Neural cell (in vitro differentiated cells): ENCODE data around the gene ADD2. TPM values are rescaled to one million over a fixed set of nuclear protein-coding genes. Genes with fewer than 3 reads are reported as not detected.

ENCODE experiments used
- H2AFZ ChIP-seq: fragments of 200-600, 300-800 bp; sonication (generic), shearing (Covaris generic); 2 replicates; pipeline ENCODE4 v1.6.0; 2014; ENCODE audit warnings: low read depth, mild to moderate bottlenecking, antibody characterized with exemption, low read length, moderate library complexity
- H3F3A ChIP-seq: fragments of 200-600 bp; shearing (Covaris generic); 2 replicates; pipeline ENCODE4 v1.6.1; 2016; ENCODE audit warnings: mild to moderate bottlenecking, moderate library complexity, mixed read lengths, antibody characterized with exemption, low read length; ENCODE audit not compliant: insufficient read depth, poor library complexity, severe bottlenecking
- H3K27ac ChIP-seq: fragments of 200-600, 300-800 bp; sonication (generic), shearing (Covaris generic); 2 replicates; pipeline ENCODE4 v1.5.1; 2014; ENCODE audit warnings: mild to moderate bottlenecking, low read length, moderate library complexity
- H3K27me3 ChIP-seq: fragments of 300-800, 200-600 bp; sonication (generic), shearing (Covaris generic); 2 replicates; pipeline ENCODE4 v1.6.0; 2014; ENCODE audit warnings: mild to moderate bottlenecking, low read depth, low read length, moderate library complexity; ENCODE audit not compliant: insufficient read depth
- H3K36me3 ChIP-seq: fragments of 300-800, 200-600 bp; sonication (generic), shearing (Covaris generic); 2 replicates; pipeline ENCODE4 v1.5.1; 2014; ENCODE audit warnings: mild to moderate bottlenecking, antibody characterized with exemption, low read length, moderate library complexity; ENCODE audit not compliant: insufficient read depth
- H3K4me2 ChIP-seq: fragments of 300-800, 200-600 bp; sonication (generic), shearing (Covaris generic); 2 replicates; pipeline ENCODE4 v1.6.0; 2014; ENCODE audit warnings: mild to moderate bottlenecking, low read length
- H3K4me3 ChIP-seq: fragments of 300-800, 200-600 bp; sonication (generic), shearing (Covaris generic); 2 replicates; pipeline ENCODE4 v1.5.1; 2014; ENCODE audit warnings: mild to moderate bottlenecking, low read length, moderate library complexity
- H3K79me2 ChIP-seq: fragments of 200-600 bp; shearing (Covaris generic); replicated peaks from 2 replicates; pipeline ENCODE4 v1.6.0; 2014; ENCODE audit warnings: mild to moderate bottlenecking, low read length, moderate library complexity; ENCODE audit not compliant: insufficient read depth
- H3K9ac ChIP-seq: fragments of 300-800, 200-600 bp; sonication (generic), shearing (Covaris generic); 2 replicates; pipeline ENCODE4 v1.6.1; 2016; ENCODE audit warnings: mild to moderate bottlenecking, low read length, mixed read lengths
- H3K9me2 ChIP-seq: fragments of 200-600 bp; shearing (Covaris generic); 2 replicates; pipeline ENCODE4 v1.6.1; 2016; ENCODE audit warnings: mild to moderate bottlenecking, low read length, mixed read lengths; ENCODE audit not compliant: insufficient read depth
- H3K9me3 ChIP-seq: fragments of 200-600, 300-800 bp; sonication (generic), shearing (Covaris generic); 2 replicates; pipeline ENCODE4 v1.6.1; 2016; ENCODE audit warnings: mild to moderate bottlenecking, mixed run types, low read length, moderate library complexity, mixed read lengths
- H4K20me1 ChIP-seq: fragments of 200-600 bp; shearing (Covaris generic); 2 replicates; pipeline ENCODE4 v1.6.1; 2016; ENCODE audit warnings: mild to moderate bottlenecking, mixed run types; ENCODE audit not compliant: insufficient read depth
- EP300 ChIP-seq: fragments of 450-650 bp; conservative IDR thresholded peaks from 2 replicates; pipeline ENCODE4 v1.6.1; 2014; ENCODE audit warnings: antibody characterized with exemption, mild to moderate bottlenecking, moderate library complexity; ENCODE audit not compliant: poor library complexity, severe bottlenecking
- EZH2 ChIP-seq: fragments of 200-600, 300-800 bp; shearing (Covaris generic), sonication (generic); IDR thresholded peaks from 2 replicates; pipeline ENCODE4 v1.6.1; 2014; ENCODE audit warnings: antibody characterized with exemption, low read length, borderline replicate concordance, mild to moderate bottlenecking; ENCODE audit not compliant: insufficient read depth, poor library complexity, severe bottlenecking
- MXI1 ChIP-seq: fragments of 450-650 bp; conservative IDR thresholded peaks from 2 replicates; pipeline ENCODE4 v1.6.1; 2014; ENCODE audit warnings: antibody characterized with exemption, mild to moderate bottlenecking; ENCODE audit not compliant: poor library complexity, severe bottlenecking
- POLR2AphosphoS5 ChIP-seq: IDR thresholded peaks from 2 replicates; pipeline ENCODE4 v1.6.1; 2012
- RAD21 ChIP-seq: fragments of 450-650 bp; conservative IDR thresholded peaks from 2 replicates; pipeline ENCODE4 v1.6.1; 2014; ENCODE audit warnings: antibody characterized with exemption, mild to moderate bottlenecking, moderate library complexity
- SMC3 ChIP-seq: fragments of 450-650 bp; conservative IDR thresholded peaks from 2 replicates; pipeline ENCODE4 v1.6.1; 2014; ENCODE audit warnings: antibody characterized with exemption, mild to moderate bottlenecking, moderate library complexity; ENCODE audit not compliant: poor library complexity
- TAF1 ChIP-seq: IDR thresholded peaks from 2 replicates; pipeline ENCODE4 v1.6.1; 2012; ENCODE audit warnings: low read depth
- polyA plus RNA-seq: library from polyadenylated mRNA; depleted of rRNA; stranded (reverse); fragments of >200 nt; gene quantifications from 2 replicates; pipeline ENCODE4 v1.2.3, GENCODE V29; 2014
- TF ChIP-seq, protein P1 (sequence below): IDR thresholded peaks from 2 replicates; pipeline ENCODE4 v1.6.1; 2012; ENCODE audit warnings: borderline replicate concordance
- TF ChIP-seq, protein P2 (sequence below): fragments of 450-650 bp; IDR thresholded peaks from 2 replicates; pipeline ENCODE4 v1.5.1; 2014; ENCODE audit warnings: antibody characterized with exemption, mild to moderate bottlenecking, moderate library complexity; ENCODE audit not compliant: poor library complexity, severe bottlenecking

The ADD2 gene
- polyA plus RNA-seq, 1 donor from 2014 or later: 52.5 TPM

DNA sequence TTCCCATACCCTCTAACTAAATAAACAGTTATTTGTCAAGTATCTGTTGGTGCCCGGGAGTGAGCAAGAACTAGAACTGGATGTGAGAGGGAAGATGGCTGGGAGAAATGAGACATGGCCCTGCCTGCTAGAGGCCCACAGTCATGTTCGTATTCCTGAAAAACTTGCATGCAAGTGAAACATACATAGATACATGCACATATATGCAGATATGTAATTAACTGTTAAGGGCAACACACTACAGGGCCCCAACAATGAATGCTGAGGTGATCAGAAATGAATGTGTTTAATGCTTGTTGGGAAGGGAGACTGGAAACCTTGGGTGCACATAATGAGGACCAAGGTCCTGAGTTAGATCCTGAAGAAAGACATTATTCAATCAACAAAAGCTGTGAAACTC is 49.8 kb downstream of the ADD2 start:
- no peaks in the 10 kb centered on the region for H3K9me3 ChIP-seq
- TF ChIP-seq SMC3 (no peak), POLR2AphosphoS5 (no peak), MXI1 (no peak), EZH2 (no peak), TAF1 (no peak), EP300 (no peak), RAD21 (no peak)
- TF ChIP-seq, protein P1, sequence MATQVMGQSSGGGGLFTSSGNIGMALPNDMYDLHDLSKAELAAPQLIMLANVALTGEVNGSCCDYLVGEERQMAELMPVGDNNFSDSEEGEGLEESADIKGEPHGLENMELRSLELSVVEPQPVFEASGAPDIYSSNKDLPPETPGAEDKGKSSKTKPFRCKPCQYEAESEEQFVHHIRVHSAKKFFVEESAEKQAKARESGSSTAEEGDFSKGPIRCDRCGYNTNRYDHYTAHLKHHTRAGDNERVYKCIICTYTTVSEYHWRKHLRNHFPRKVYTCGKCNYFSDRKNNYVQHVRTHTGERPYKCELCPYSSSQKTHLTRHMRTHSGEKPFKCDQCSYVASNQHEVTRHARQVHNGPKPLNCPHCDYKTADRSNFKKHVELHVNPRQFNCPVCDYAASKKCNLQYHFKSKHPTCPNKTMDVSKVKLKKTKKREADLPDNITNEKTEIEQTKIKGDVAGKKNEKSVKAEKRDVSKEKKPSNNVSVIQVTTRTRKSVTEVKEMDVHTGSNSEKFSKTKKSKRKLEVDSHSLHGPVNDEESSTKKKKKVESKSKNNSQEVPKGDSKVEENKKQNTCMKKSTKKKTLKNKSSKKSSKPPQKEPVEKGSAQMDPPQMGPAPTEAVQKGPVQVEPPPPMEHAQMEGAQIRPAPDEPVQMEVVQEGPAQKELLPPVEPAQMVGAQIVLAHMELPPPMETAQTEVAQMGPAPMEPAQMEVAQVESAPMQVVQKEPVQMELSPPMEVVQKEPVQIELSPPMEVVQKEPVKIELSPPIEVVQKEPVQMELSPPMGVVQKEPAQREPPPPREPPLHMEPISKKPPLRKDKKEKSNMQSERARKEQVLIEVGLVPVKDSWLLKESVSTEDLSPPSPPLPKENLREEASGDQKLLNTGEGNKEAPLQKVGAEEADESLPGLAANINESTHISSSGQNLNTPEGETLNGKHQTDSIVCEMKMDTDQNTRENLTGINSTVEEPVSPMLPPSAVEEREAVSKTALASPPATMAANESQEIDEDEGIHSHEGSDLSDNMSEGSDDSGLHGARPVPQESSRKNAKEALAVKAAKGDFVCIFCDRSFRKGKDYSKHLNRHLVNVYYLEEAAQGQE: no peak
- TF ChIP-seq, protein P2, sequence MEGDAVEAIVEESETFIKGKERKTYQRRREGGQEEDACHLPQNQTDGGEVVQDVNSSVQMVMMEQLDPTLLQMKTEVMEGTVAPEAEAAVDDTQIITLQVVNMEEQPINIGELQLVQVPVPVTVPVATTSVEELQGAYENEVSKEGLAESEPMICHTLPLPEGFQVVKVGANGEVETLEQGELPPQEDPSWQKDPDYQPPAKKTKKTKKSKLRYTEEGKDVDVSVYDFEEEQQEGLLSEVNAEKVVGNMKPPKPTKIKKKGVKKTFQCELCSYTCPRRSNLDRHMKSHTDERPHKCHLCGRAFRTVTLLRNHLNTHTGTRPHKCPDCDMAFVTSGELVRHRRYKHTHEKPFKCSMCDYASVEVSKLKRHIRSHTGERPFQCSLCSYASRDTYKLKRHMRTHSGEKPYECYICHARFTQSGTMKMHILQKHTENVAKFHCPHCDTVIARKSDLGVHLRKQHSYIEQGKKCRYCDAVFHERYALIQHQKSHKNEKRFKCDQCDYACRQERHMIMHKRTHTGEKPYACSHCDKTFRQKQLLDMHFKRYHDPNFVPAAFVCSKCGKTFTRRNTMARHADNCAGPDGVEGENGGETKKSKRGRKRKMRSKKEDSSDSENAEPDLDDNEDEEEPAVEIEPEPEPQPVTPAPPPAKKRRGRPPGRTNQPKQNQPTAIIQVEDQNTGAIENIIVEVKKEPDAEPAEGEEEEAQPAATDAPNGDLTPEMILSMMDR: no peak
- no peak overlapping the region for H2AFZ ChIP-seq
- no peak overlapping the region for H3K4me3 ChIP-seq
- H3K36me3 ChIP-seq: no peaks in the 10 kb centered on the region
- peaks cover 3% of the 10 kb centered on the region for H3F3A ChIP-seq
- H3K79me2 ChIP-seq: peaks cover 11% of the 10 kb centered on the region
- no peaks in the 10 kb centered on the region for H3K9me2 ChIP-seq
- H3K27me3 ChIP-seq: no peaks in the 10 kb centered on the region
- no peak overlapping the region for H3K9ac ChIP-seq
- peaks cover 3% of the 10 kb centered on the region for H4K20me1 ChIP-seq
- H3K4me2 ChIP-seq: no peak overlapping the region
- no peak overlapping the region for H3K27ac ChIP-seq

DNA sequence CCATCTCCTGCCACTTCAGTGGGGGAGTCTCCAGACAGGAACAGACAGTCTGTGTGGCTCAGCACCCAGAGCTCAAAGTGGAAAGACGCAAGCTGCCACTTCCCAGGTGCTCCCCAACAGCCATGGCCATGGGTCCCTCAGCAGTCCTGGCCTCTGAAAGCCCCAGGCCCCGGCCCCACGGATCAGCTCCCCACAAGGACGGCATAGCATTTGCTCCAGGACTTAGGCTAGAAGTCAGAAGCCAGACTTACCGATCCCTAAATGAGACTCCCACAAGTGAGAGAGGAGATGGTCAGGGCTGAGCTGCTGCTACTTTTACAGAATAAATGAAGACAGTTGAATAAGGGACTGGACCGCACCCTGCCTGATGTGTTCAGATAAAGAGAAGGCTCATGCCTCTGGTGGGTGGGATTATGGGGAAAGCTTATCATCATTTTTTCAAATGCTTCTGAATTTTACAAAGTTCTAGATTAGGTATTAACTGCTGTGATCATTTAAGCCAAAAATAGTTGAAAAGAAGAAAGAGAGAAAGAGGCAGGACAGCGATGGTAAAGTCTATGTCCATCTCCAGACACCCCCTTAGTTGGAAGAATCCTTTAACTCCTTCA is 50.5 kb downstream of the ADD2 start:
- Histone ChIP-seq H3K36me3 (no peaks in the 10 kb centered on the region), H2AFZ (no peak overlapping the region), H3K9me3 (no peaks in the 10 kb centered on the region), H3K4me3 (no peak overlapping the region), H3K27ac (no peak overlapping the region), H3K9me2 (no peaks in the 10 kb centered on the region), H3F3A (peaks cover 3% of the 10 kb centered on the region), H3K4me2 (no peak overlapping the region), H3K27me3 (no peaks in the 10 kb centered on the region), H3K79me2 (peaks cover 10% of the 10 kb centered on the region), H3K9ac (no peak overlapping the region), H4K20me1 (peaks cover 3% of the 10 kb centered on the region)
- TF ChIP-seq, protein P1: no peak
- no peak for TF ChIP-seq EP300
- TF ChIP-seq RAD21: no peak
- no peak for TF ChIP-seq POLR2AphosphoS5
- no peak for TF ChIP-seq TAF1
- TF ChIP-seq SMC3: no peak
- TF ChIP-seq MXI1: no peak
- TF ChIP-seq, protein P2: no peak
- TF ChIP-seq EZH2: no peak
